Measurements from ENCODE around the gene TAL1. TPM values are rescaled to one million over a fixed set of nuclear protein-coding genes. Genes with fewer than 3 reads are reported as not detected.
A peak's percentile ranks its signal among the peaks of the same experiment; 100 is the strongest.

The TAL1 gene
- total and polyA plus RNA-seq, 2 of the 13 experiments (the other 11 are each of a cell fraction or from before 2014, with no cell fraction given): 0.05 TPM; not detected in 1

DNA sequence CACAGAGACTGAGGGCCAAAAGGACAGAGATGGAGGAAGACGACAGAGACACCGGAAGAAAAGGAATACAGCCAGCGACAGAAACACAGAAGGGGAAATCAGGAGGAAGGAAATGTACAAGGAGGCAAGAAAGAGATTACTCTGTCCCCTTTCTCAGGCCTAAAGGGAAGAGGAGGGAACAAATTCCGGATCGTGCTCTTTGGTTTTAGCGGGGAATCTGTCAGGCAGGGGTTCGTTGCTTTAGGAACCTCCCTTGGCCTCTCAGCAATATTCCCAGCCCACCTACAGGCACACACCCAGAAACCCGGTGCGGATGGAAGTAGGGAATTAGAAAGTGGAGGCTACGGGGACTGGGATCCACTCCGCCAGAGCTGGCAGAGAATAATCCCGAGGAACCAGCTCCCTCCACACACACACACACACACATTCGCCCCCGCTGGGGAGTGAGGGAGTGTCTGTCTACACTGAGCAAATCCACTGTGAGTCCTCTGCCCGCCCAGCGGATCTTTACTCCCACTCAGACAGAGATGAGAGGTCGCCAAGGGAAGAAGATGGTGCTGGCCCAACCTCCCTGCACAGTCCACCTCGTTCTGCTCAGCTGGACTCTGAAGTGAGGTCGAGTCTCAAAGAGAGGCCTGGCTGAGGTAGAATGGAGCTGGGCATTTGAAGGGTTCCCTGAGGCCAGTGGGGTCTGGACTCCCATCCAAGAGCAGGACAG is 5.7 kb downstream of the TAL1 start:
- no TSS peak for BruUV-seq (replicated peaks)
- Histone ChIP-seq H3K4me1 (ENCODE audit: insufficient read depth, low read length) (peaks cover 24% of the 10 kb centered on the region), H3K9ac (ENCODE audit: insufficient read depth, low read depth, low read length) (no peak overlapping the region), H3K4me2 (ENCODE audit: low read depth, low read length) (peak overlapping the region; percentile 71), H4K20me1 (ENCODE audit: insufficient read depth, low read length) (no peaks in the 10 kb centered on the region), H3K79me2 (ENCODE audit: insufficient read depth, low read length) (no peaks in the 10 kb centered on the region), H2AFZ (ENCODE audit: low read length) (no peak overlapping the region), H3K9me3 (ENCODE audit: low read length) (no peaks in the 10 kb centered on the region), H3K36me3 (replicated peaks in 1 of 2; ENCODE audit: control insufficient read depth in 1 of 2, insufficient read depth in 2 of 2, low read length in 2 of 2) (no peaks in the 10 kb centered on the region), H3K27ac (ENCODE audit: extremely low read length, insufficient read depth, low read length) (no peak overlapping the region), H3K4me3 (replicated peaks in 1 of 3; ENCODE audit: insufficient read depth in 1 of 3, low read depth in 2 of 3, low read length in 3 of 3) (peak overlapping the region in 2 of 3 experiments; percentile 43 to 68; a peak in 4 of 6 replicates), H3K27me3 (ENCODE audit: control insufficient read depth in 1 of 2, insufficient read depth in 2 of 2, low read length in 2 of 2) (peaks cover 20 to 90% of the 10 kb centered on the region in 2 experiments)
- TF ChIP-seq EZH2 (conservative IDR thresholded peaks at IDR 0.05; ENCODE audit: low read depth, low read length) (peak; percentile 86), ZNF333 (CRISPR knock-in tag; IDR thresholded peaks at IDR 0.05; ENCODE audit: borderline replicate concordance) (no peak), NFE2L2 (IDR thresholded peaks at IDR 0.05; ENCODE audit: low read length) (no peak), ZKSCAN5 (CRISPR knock-in tag; IDR thresholded peaks at IDR 0.05) (no peak)
- WGBS (ENCODE audit: low lambda C conversion rate): 14% methylated on average over 10 of the region's 19 CpGs
- no peak for DNase-seq (ENCODE audit: low spot score)
- intact Hi-C loops (cut with micrococcal nuclease; ENCODE audit: unreplicated experiment): no loop called here
- FAIRE-seq: no peak
- in situ Hi-C loops (cut with HindIII; ENCODE audit: extremely low pct_ligation_motif_present, low pct_unique_long_range_greater_than_20kb): no loop called here
- ChIA-PET POLR2A (no interaction called here), CTCF (ENCODE audit: low intra/inter-chr PET ratio, low total read pairs) (no interaction called here)
- ATAC-seq: peak; percentile 16

DNA sequence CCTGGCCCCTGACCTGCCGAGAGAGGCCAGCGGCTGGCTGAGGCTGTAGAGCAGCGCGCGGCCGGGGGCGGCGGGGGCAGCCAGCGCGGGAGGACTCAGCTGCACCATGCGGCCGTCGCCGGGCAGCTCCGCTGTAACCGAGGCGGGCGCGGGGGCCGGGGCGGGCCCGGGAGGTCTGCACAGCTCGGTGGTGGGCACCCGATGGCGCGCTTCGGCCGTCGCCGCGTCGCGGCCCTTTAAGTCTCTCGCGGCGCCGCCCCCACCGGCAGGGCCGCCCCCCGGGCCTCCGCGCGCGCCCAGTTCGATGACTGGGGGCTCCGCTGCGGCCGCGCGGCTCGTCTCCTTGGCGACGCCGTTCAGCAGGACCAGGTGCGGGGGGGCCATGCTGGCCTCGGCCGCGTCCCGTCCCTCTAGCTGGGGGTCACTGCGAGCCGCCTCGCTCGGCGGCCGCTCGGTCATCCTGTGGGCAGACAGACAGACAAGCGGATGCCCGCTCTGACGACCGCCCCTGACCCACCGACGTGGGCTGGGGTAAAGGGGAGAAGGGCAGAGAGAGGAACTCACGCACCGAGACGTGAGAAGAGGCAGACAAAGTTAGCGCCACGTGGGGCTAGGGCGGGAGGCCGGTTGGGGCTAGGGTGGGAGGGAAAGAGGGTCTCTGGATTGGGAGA is 6.5 kb downstream of the TAL1 start:
- no peak overlapping the region for H2AFZ ChIP-seq (ENCODE audit: low read length)
- in situ Hi-C loops (cut with HindIII; ENCODE audit: extremely low pct_ligation_motif_present, low pct_unique_long_range_greater_than_20kb): no loop called here
- no peaks in the 10 kb centered on the region for H4K20me1 ChIP-seq (ENCODE audit: insufficient read depth, low read length)
- peaks cover 24% of the 10 kb centered on the region for H3K4me1 ChIP-seq (ENCODE audit: insufficient read depth, low read length)
- DNase-seq (ENCODE audit: low spot score) (no peak), FAIRE-seq (no peak), ATAC-seq (peak; percentile 71)
- no peak overlapping the region for H3K27ac ChIP-seq (ENCODE audit: extremely low read length, insufficient read depth, low read length)
- peak overlapping the region; percentile 38 to 68 (median 43); a peak in 5 of 6 replicates for H3K4me3 ChIP-seq (replicated peaks in 1 of 3; ENCODE audit: insufficient read depth in 1 of 3, low read depth in 2 of 3, low read length in 3 of 3)
- H3K4me2 ChIP-seq (ENCODE audit: low read depth, low read length): peak overlapping the region; percentile 71
- no peaks in the 10 kb centered on the region for H3K79me2 ChIP-seq (ENCODE audit: insufficient read depth, low read length)
- no peaks in the 10 kb centered on the region for H3K36me3 ChIP-seq (replicated peaks in 1 of 2; ENCODE audit: control insufficient read depth in 1 of 2, insufficient read depth in 2 of 2, low read length in 2 of 2)
- 7% methylated on average over 15 of the region's 79 CpGs for WGBS (ENCODE audit: low lambda C conversion rate)
- ChIA-PET CTCF (ENCODE audit: low intra/inter-chr PET ratio, low total read pairs) (no interaction called here), POLR2A (no interaction called here)
- intact Hi-C loops (cut with micrococcal nuclease; ENCODE audit: unreplicated experiment): no loop called here
- no peaks in the 10 kb centered on the region for H3K9me3 ChIP-seq (ENCODE audit: low read length)
- peak overlapping the region; percentile 37; the same call in 1 of the 2 replicates for H3K9ac ChIP-seq (ENCODE audit: insufficient read depth, low read depth, low read length)
- BruUV-seq (replicated peaks): no TSS peak
- peaks cover 20 to 88% of the 10 kb centered on the region in 2 experiments for H3K27me3 ChIP-seq (ENCODE audit: control insufficient read depth in 1 of 2, insufficient read depth in 2 of 2, low read length in 2 of 2)
- TF ChIP-seq HNRNPK (IDR thresholded peaks at IDR 0.05; ENCODE audit: low read depth, low read length, poor library complexity, severe bottlenecking) (no peak), ZBTB38 (CRISPR knock-in tag; IDR thresholded peaks at IDR 0.05) (no peak), ARNT2 (CRISPR knock-in tag; IDR thresholded peaks at IDR 0.05; ENCODE audit: low read depth) (no peak), ARNTL (CRISPR knock-in tag; IDR thresholded peaks at IDR 0.05) (no peak), ELF1 (CRISPR knock-in tag; IDR thresholded peaks at IDR 0.05) (no peak)
- TF ChIP-seq, protein P1, sequence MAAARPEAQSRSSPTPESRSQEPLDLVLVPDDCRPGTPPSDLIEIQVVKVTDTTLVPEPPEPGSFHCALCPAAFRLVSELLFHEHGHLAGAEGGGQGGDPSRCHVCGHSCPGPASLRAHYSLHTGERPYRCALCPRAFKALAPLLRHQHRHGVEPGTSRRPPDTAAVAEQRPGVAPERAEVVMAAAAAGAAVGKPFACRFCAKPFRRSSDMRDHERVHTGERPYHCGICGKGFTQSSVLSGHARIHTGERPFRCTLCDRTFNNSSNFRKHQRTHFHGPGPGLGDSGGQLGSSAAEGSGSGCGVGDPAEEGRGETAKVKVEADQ (CRISPR knock-in tag; IDR thresholded peaks at IDR 0.05; ENCODE audit: borderline replicate concordance): 0 out of 2 replicates have a peak, but pooled peaks have one; percentile 36
- TF ChIP-seq, protein P2, sequence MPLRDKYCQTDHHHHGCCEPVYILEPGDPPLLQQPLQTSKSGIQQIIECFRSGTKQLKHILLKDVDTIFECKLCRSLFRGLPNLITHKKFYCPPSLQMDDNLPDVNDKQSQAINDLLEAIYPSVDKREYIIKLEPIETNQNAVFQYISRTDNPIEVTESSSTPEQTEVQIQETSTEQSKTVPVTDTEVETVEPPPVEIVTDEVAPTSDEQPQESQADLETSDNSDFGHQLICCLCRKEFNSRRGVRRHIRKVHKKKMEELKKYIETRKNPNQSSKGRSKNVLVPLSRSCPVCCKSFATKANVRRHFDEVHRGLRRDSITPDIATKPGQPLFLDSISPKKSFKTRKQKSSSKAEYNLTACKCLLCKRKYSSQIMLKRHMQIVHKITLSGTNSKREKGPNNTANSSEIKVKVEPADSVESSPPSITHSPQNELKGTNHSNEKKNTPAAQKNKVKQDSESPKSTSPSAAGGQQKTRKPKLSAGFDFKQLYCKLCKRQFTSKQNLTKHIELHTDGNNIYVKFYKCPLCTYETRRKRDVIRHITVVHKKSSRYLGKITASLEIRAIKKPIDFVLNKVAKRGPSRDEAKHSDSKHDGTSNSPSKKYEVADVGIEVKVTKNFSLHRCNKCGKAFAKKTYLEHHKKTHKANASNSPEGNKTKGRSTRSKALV (CRISPR knock-in tag; IDR thresholded peaks at IDR 0.05): no peak
- TF ChIP-seq, protein P3, sequence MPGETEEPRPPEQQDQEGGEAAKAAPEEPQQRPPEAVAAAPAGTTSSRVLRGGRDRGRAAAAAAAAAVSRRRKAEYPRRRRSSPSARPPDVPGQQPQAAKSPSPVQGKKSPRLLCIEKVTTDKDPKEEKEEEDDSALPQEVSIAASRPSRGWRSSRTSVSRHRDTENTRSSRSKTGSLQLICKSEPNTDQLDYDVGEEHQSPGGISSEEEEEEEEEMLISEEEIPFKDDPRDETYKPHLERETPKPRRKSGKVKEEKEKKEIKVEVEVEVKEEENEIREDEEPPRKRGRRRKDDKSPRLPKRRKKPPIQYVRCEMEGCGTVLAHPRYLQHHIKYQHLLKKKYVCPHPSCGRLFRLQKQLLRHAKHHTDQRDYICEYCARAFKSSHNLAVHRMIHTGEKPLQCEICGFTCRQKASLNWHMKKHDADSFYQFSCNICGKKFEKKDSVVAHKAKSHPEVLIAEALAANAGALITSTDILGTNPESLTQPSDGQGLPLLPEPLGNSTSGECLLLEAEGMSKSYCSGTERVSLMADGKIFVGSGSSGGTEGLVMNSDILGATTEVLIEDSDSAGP (CRISPR knock-in tag; IDR thresholded peaks at IDR 0.05; ENCODE audit: borderline replicate concordance): no peak
